ENCODE results near the gene TRIL. TPM values are rescaled to one million over a fixed set of nuclear protein-coding genes. Genes with fewer than 3 reads are reported as not detected.

The TRIL gene
- total RNA-seq, 2 donors from 2014 or later: not detected

DNA sequence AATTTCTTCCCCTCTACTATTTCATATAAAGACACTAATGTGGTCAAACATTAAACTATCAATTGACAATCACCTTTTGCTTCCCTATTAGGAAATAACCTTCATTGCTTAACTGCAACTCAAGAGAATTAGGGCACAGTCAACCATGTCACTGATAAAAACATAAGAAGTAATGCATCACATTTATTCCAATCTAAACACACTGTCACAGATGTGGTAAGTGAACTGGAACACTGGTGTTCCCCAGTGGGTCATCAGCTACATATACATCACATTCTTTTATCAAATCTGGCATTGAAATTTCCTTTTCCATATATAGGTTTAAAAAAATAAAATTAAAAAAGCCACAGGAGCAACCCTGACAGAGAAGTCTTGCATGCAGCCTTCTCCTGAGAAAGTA, 3.7 kb downstream of the TRIL start:
- ATAC-seq (replicated peaks in 1 of 2): no peak
- Mint-ChIP-seq H3K9me3 (no peaks in the 10 kb centered on the region), H3K27ac (no peak overlapping the region), H3K27me3 (ENCODE audit: low read depth) (peaks cover 65% of the 10 kb centered on the region), H3K4me1 (ENCODE audit: low read depth) (peaks cover 5% of the 10 kb centered on the region), H3K36me3 (ENCODE audit: insufficient read depth in 2 of 2) (no peaks in the 10 kb centered on the region), H3K4me3 (no peak overlapping the region)
- no peak for DNase-seq

DNA sequence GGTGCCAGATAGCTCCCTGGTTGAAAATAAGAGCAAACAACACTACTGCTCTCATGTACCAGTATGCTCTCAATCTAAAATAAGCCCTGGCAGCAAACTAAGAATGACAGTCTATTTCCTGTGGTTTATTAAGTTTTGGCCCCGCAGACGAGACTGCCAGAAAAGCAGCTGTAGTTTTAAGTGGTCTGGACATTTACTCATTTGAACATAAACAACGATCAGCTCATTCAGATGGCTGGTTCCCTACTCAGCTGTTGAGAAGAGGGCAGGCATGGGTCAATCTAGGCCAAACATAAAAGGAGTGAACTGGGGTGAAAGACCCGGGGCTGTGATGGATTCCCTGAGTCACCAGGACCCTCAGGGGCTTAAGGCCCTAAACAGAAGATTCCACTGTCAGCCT, 4.5 kb downstream of the TRIL start:
- Mint-ChIP-seq H3K4me3 (no peak overlapping the region), H3K27me3 (ENCODE audit: low read depth) (peaks cover 57% of the 10 kb centered on the region), H3K9me3 (no peaks in the 10 kb centered on the region), H3K4me1 (ENCODE audit: low read depth) (peaks cover 5% of the 10 kb centered on the region), H3K36me3 (ENCODE audit: insufficient read depth in 2 of 2) (no peaks in the 10 kb centered on the region), H3K27ac (no peak overlapping the region)
- no peak for DNase-seq
- ATAC-seq (replicated peaks in 1 of 2): no peak

DNA sequence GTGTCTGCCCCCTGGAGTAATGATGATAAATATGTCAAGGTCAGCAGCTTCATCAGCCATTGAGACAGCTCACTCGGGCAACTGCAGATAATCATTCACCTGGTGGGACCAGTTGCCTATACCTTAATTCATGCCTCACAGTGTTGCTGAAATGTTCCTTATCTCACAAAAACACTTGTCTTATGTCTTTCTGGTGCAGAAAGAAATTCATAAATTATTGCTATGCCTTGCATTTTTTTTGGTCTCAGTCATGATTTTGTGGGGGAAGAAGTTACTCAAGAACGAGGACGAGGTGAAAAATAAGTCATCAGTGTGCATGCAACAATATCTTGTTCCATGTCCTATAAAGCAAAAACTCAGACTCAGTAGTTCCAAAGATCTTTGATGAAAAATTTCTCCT, 16.0 kb downstream of the TRIL start:
- no peaks in the 10 kb centered on the region for H3K36me3 Mint-ChIP-seq (ENCODE audit: insufficient read depth in 2 of 2)
- ATAC-seq (replicated peaks in 1 of 2) (no peak), DNase-seq (no peak)
- no peak overlapping the region for H3K4me3 Mint-ChIP-seq
- no peaks in the 10 kb centered on the region for H3K9me3 Mint-ChIP-seq
- peaks cover 1% of the 10 kb centered on the region for H3K27me3 Mint-ChIP-seq (ENCODE audit: low read depth)
- H3K4me1 Mint-ChIP-seq (ENCODE audit: low read depth): no peaks in the 10 kb centered on the region
- H3K27ac Mint-ChIP-seq: no peak overlapping the region

DNA sequence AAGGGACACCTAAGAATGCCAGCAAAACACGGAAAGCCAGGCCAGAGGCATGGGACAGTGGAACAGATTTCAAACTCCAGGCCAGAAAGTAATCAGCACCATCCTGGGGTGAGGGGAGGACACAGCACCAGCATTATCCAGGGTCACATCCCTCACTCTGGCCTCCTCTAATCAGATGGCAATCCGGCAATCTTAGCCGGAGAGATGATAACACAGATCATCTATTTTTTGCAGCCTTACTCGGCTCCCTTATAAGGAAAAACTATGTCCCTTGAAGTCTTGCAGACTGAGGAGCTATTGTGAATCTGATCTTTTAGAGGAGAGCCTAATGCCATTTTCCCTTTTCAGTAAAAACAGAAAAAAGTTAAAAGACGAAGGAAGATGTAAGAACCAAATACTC, 16.5 kb downstream of the TRIL start:
- H3K36me3 Mint-ChIP-seq (ENCODE audit: insufficient read depth in 2 of 2): no peaks in the 10 kb centered on the region
- no peaks in the 10 kb centered on the region for H3K4me1 Mint-ChIP-seq (ENCODE audit: low read depth)
- H3K4me3 Mint-ChIP-seq: no peak overlapping the region
- H3K9me3 Mint-ChIP-seq: no peaks in the 10 kb centered on the region
- DNase-seq: no peak
- no peak overlapping the region for H3K27ac Mint-ChIP-seq
- no peak for ATAC-seq (replicated peaks in 1 of 2)
- H3K27me3 Mint-ChIP-seq (ENCODE audit: low read depth): no peaks in the 10 kb centered on the region

DNA sequence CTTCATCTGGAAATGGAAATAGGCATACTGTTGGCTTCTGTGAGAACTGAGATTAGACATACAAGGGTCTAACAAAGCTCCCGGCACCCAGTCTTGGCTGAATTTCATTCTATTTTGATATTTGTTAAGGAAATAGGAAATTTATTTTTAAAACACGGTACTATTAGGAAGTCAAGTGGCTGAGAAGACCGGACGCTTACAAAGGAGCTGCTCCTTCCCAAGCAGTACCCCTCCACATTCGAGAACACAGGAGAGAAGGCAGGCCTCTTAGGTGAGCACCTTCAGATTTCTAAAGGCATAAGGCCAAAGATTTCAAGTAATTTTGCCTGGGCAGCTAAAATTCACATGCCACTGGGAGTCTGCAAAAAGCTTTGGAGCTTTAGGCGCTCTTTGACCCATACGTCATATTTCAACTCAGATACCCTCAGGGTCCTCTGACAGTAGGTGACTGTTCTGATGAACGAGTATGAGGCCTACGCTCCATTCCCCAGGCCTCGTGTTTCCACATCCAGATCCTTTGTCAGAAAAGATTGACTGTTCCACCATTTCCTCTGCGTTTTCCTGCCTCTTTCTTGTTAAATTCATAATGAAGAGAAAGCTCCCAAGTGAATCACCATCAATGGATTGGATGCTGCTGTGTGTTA, 17.3 kb downstream of the TRIL start:
- H3K9me3 Mint-ChIP-seq: no peaks in the 10 kb centered on the region
- no peak for DNase-seq
- H3K36me3 Mint-ChIP-seq (ENCODE audit: insufficient read depth in 2 of 2): no peaks in the 10 kb centered on the region
- H3K4me3 Mint-ChIP-seq: no peak overlapping the region
- ATAC-seq (replicated peaks in 1 of 2): no peak
- H3K27ac Mint-ChIP-seq: no peak overlapping the region
- no peaks in the 10 kb centered on the region for H3K27me3 Mint-ChIP-seq (ENCODE audit: low read depth)
- no peaks in the 10 kb centered on the region for H3K4me1 Mint-ChIP-seq (ENCODE audit: low read depth)

DNA sequence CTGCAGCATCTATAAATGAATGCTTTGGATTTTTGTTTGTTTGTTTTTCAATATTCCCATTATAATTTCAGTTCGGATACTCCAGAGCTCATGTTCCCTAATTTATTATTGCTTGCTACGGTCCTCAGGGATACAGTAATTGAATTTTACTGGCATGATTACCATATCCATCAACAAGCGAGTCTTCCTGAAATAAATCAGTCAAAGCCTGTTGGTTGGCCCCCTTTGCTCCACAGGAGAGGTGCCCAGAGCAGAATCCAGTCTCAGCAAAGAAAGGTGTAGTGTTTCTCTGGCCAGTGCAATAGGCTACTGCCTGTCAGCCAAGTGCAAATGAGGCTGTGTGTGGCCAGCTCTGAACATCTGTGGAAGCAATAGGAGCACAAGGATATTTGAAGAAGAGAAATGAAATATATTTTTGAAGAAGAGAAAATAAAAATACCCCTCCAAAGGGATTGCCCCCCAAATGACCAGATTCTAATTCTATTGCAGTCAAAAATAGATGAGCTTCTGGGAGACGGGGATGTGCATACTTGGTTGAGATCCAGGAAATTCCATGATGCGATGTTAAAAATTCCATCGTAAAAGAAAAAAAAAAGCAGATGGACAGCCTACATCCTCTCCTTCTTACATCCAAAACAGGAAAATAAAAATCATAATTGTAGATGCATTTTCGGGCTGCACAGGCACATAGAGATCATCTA, 18.1 kb downstream of the TRIL start:
- H3K27ac Mint-ChIP-seq: no peak overlapping the region
- no peak overlapping the region for H3K4me3 Mint-ChIP-seq
- no peaks in the 10 kb centered on the region for H3K36me3 Mint-ChIP-seq (ENCODE audit: insufficient read depth in 2 of 2)
- DNase-seq: no peak
- H3K4me1 Mint-ChIP-seq (ENCODE audit: low read depth): no peaks in the 10 kb centered on the region
- H3K9me3 Mint-ChIP-seq: no peaks in the 10 kb centered on the region
- peaks cover 7% of the 10 kb centered on the region for H3K27me3 Mint-ChIP-seq (ENCODE audit: low read depth)
- ATAC-seq (replicated peaks in 1 of 2): no peak

DNA sequence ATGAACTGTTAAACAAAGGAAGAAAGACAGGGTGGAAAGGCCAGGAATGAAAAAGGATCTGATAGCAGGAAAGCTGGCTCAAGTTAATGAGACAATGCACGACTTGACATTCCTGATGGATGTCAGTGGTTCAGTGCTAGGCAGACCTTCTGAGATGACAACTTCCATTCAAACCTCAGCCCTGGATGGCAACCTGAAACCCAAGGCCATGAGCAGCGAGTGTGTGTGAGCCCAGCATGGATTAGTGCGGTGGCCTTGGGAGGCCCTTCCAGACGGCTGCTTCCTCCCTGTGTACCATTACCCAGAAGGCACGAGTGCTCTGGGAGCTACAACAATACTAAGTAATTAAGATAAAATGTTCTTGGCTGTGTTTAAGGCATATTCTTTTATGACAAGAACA, 18.8 kb downstream of the TRIL start:
- Mint-ChIP-seq H3K36me3 (ENCODE audit: insufficient read depth in 2 of 2) (no peaks in the 10 kb centered on the region), H3K4me1 (ENCODE audit: low read depth) (no peaks in the 10 kb centered on the region), H3K27ac (no peak overlapping the region), H3K9me3 (no peaks in the 10 kb centered on the region), H3K27me3 (ENCODE audit: low read depth) (peaks cover 11% of the 10 kb centered on the region), H3K4me3 (no peak overlapping the region)
- ATAC-seq (replicated peaks in 1 of 2) (no peak), DNase-seq (no peak)

DNA sequence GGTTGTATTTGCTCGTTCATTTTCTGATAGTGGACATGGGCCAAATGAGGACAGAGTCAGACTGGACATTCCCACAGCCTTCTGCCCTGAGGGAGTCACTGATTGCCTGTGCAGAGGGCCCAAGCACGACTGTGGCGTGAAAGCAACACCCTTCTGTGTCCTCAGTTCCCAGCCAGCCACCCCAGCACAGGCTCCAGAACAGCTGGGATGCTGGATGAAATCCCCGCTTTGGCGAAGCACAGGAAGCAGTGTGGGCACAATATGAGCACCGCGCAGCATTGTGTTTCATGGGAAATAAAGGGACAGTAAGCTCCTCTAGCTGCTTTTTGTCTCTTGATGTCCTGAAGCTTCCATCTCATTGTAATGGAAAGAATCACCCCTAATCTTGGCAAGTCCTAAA, 20.5 kb downstream of the TRIL start:
- no peaks in the 10 kb centered on the region for H3K4me1 Mint-ChIP-seq (ENCODE audit: low read depth)
- no peak overlapping the region for H3K27ac Mint-ChIP-seq
- H3K9me3 Mint-ChIP-seq: no peaks in the 10 kb centered on the region
- no peak for DNase-seq
- H3K27me3 Mint-ChIP-seq (ENCODE audit: low read depth): peaks cover 17% of the 10 kb centered on the region
- H3K4me3 Mint-ChIP-seq: no peak overlapping the region
- no peaks in the 10 kb centered on the region for H3K36me3 Mint-ChIP-seq (ENCODE audit: insufficient read depth in 2 of 2)
- ATAC-seq (replicated peaks in 1 of 2): no peak

DNA sequence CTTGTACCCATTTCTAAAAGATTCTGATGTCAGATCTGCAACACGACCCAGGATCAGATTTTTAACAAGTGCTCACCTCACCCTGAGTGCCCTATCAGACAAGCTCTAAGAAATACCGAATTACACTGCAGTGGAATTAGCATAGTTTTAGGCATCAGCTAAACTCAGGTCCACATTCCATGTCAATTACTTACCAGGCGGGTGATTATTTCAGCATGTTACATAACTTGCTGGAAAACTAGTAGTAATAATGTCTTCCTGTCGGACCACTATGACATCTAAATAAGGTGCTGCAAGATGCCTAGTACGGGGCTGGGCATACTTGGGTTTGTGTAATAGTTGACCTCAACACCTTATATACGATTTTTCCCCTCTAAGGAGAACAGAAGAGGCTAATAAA, 21.0 kb downstream of the TRIL start:
- no peaks in the 10 kb centered on the region for H3K4me1 Mint-ChIP-seq (ENCODE audit: low read depth)

DNA sequence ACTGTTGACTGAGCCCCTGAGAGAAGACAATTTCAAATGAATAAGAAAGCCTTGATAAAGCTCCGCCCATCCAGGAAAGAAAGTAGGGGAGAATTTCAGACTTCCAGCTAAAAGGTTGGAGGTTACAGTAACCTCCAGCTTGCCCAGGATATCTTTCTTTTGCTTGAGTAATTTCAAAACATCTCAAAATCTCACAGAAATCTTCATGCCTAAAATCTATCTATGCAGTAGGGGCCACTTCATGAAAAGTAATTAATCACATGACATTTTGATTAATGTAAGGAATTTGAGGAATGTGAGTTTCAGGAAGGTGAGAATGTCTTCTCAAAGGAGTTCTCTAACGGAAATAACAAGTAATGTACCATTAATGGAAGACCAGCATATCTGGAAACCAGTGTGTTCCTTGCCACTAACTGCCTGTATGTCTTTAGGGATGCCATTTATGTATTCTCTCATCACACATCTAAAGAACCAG, 24.2 kb downstream of the TRIL start:
- no peaks in the 10 kb centered on the region for H3K9me3 Mint-ChIP-seq

More for the DNA sequence above, 21.0 kb downstream of the TRIL start:
- no peaks in the 10 kb centered on the region for H3K9me3 Mint-ChIP-seq
- no peaks in the 10 kb centered on the region for H3K36me3 Mint-ChIP-seq (ENCODE audit: insufficient read depth in 2 of 2)
- no peak overlapping the region for H3K27ac Mint-ChIP-seq
- ATAC-seq (replicated peaks in 1 of 2) (no peak), DNase-seq (no peak)
- no peak overlapping the region for H3K4me3 Mint-ChIP-seq
- peaks cover 17% of the 10 kb centered on the region for H3K27me3 Mint-ChIP-seq (ENCODE audit: low read depth)

DNA sequence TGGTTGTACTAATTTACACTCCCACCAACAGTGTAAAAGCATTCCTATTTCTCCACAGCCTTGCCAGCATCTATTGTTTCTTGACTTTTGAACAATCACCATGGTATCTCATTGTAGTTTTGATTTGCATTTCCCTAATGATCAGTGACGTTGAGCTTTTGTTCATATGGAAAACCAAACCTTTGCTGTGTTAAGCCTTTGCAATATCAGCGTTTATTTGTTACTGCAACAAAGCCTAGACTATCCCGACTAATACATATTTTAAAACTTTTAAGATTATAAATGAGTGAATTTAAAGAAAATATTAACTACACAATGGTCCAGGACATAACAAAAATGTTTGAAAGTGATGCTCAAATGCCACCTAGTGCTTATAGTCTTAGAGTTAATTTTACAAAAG, 26.6 kb downstream of the TRIL start:
- H3K27me3 Mint-ChIP-seq (ENCODE audit: low read depth): peaks cover 25% of the 10 kb centered on the region

More for the DNA sequence above, 24.2 kb downstream of the TRIL start:
- H3K27ac Mint-ChIP-seq: no peak overlapping the region
- DNase-seq (no peak), ATAC-seq (replicated peaks in 1 of 2) (no peak)
- H3K27me3 Mint-ChIP-seq (ENCODE audit: low read depth): peaks cover 17% of the 10 kb centered on the region
- H3K36me3 Mint-ChIP-seq (ENCODE audit: insufficient read depth in 2 of 2): no peaks in the 10 kb centered on the region
- no peaks in the 10 kb centered on the region for H3K4me1 Mint-ChIP-seq (ENCODE audit: low read depth)
- no peak overlapping the region for H3K4me3 Mint-ChIP-seq

DNA sequence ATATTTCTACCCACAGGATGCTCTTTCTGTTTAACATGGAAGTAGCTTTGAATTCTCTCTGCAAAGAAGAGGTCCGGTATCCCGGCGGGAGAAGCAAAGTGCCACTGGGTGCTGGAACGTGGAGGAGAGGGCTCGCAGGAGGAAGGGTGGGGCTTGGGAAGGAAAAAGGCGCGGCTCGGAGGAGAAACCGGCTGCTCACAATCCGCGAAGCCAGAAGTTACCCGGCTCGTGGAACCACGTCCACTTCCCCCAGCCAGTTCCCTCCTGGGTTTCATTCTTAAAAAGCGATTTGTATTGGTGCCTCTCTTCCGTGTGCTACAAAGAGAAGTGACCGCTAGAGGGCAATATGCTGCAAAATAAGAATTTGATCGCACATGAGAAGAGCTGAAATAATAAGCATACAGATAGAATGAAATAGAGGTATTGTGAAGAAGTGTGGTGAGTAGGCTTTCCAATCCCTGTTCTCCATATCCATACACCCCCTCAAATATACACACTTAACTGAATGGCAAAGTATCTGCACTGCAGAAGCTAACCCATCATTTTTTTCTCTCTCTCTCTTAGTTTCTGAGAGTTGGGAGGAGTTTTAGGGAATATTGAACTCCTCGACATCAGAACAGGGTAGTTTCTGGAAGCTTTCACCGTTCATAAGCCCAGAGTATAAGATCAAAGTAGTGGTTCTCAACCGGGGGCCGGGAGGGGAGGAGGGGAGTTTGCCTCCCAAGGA, 31.1 kb downstream of the TRIL start:
- Mint-ChIP-seq H3K9me3 (no peaks in the 10 kb centered on the region), H3K27me3 (ENCODE audit: low read depth) (peaks cover 29% of the 10 kb centered on the region), H3K4me3 (peak overlapping the region; percentile 83 to 87), H3K4me1 (ENCODE audit: low read depth) (peaks cover 21% of the 10 kb centered on the region), H3K27ac (no peak overlapping the region), H3K36me3 (ENCODE audit: insufficient read depth in 2 of 2) (no peaks in the 10 kb centered on the region)
- peak; percentile 44 to 50 for DNase-seq
- peak; percentile 90 to 95 for ATAC-seq (replicated peaks in 1 of 2)

More for the DNA sequence above, 26.6 kb downstream of the TRIL start:
- DNase-seq (no peak), ATAC-seq (replicated peaks in 1 of 2) (no peak)
- Mint-ChIP-seq H3K4me3 (no peak overlapping the region), H3K4me1 (ENCODE audit: low read depth) (peaks cover 8% of the 10 kb centered on the region), H3K9me3 (no peaks in the 10 kb centered on the region), H3K27ac (no peak overlapping the region), H3K36me3 (ENCODE audit: insufficient read depth in 2 of 2) (no peaks in the 10 kb centered on the region)

DNA sequence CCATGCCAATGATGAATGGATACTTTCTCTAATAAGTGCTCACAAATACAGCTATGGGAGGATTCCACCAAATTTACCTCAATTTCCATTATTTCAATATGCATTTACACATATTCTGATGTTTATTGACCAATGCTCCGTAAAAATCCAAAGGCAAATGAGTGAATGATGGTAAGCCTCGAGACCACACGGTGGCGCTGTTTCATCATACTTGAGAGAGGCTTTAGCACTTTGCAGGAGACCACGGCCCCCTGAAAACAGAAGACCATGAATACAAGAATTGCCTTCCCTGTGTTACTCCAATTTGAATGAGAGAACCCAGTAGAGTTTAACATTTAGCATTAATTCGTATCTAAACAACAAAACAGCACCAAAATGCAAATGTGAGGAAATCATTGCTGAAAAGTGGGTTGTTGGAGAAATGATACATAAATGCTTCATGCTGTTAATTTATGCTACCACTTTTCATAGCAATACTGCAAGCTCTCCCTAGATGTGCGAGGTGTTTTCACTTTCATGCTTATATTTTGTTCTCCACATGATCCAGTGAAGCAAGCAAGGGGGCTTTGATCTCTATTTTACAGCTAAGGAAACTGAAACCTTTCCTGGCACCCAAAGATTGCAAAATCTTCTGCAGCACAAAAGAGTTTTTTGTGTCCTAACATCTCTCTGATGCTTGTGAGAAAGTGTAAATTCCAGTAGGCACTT, 35.4 kb downstream of the TRIL start:
- DNase-seq (peak; percentile 56 to 60), ATAC-seq (replicated peaks in 1 of 2) (peak; percentile 38 to 42)
- no peaks in the 10 kb centered on the region for H3K9me3 Mint-ChIP-seq
- no peaks in the 10 kb centered on the region for H3K36me3 Mint-ChIP-seq (ENCODE audit: insufficient read depth in 2 of 2)
- H3K27ac Mint-ChIP-seq: no peak overlapping the region
- H3K4me1 Mint-ChIP-seq (ENCODE audit: low read depth): peaks cover 22% of the 10 kb centered on the region
- H3K27me3 Mint-ChIP-seq (ENCODE audit: low read depth): peaks cover 29% of the 10 kb centered on the region
- H3K4me3 Mint-ChIP-seq: no peak overlapping the region
